ENCODE measurements around the gene ELAC2. TPM values are rescaled to one million over a fixed set of nuclear protein-coding genes. Genes with fewer than 3 reads are reported as not detected.

The ELAC2 gene
- total and polyA plus RNA-seq, 2 of the 8 experiments (the other 6 are each of a cell fraction or from before 2014, with no cell fraction given) = 91.6 to 127 TPM

GRCh38 chr17:13017655-13018459, at the start of gene ELAC2 (continued):
- no peak for TF ChIP-seq RNF2 (IDR thresholded peaks at IDR 0.05; ENCODE audit: borderline replicate concordance, low read depth, low read length, missing control alignments, poor library complexity, severe bottlenecking)
- TF ChIP-seq PHF8 (conservative IDR thresholded peaks at IDR 0.05; ENCODE audit: low read depth, low read length) = peak; percentile 86
- no peak for TF ChIP-seq BACH1 (IDR thresholded peaks at IDR 0.05; ENCODE audit: low read length)
- TF ChIP-seq POLR2A (IDR thresholded peaks at IDR 0.05; ENCODE audit: control extremely low read depth in 1 of 2, low read depth in 2 of 2, low read length in 2 of 2) = peak; percentile 86 to 95
- peak; percentile 91 for TF ChIP-seq GABPA (IDR thresholded peaks at IDR 0.05; ENCODE audit: borderline replicate concordance, insufficient read depth, low read length)
- TF ChIP-seq POLR2AphosphoS5 (IDR thresholded peaks at IDR 0.05; ENCODE audit: low read depth, low read length) = peak; percentile 73
- peak; percentile 80 for TF ChIP-seq CHD2 (IDR thresholded peaks at IDR 0.05; ENCODE audit: low read length)
- no peak for TF ChIP-seq EP300 (IDR thresholded peaks at IDR 0.05; ENCODE audit: borderline replicate concordance in 1 of 2, low read depth in 2 of 2, low read length in 2 of 2)
- no peak for TF ChIP-seq CEBPB (IDR thresholded peaks at IDR 0.05; ENCODE audit: low read depth, low read length)
- no peak for TF ChIP-seq CHD1 (IDR thresholded peaks at IDR 0.05; ENCODE audit: low read depth, low read length)
- TF ChIP-seq KDM4A (IDR thresholded peaks at IDR 0.05; ENCODE audit: low read depth, low read length, severe bottlenecking) = peak; percentile 82
- no peak for TF ChIP-seq JUND (IDR thresholded peaks at IDR 0.05; ENCODE audit: low read length)
- TF ChIP-seq USF2 (IDR thresholded peaks at IDR 0.05; ENCODE audit: low read length) = no peak
- no peak for TF ChIP-seq BCL11A (IDR thresholded peaks at IDR 0.05; ENCODE audit: low read depth in 2 of 2, low read length in 2 of 2)
- peak; percentile 94 for TF ChIP-seq SP2 (IDR thresholded peaks at IDR 0.05; ENCODE audit: low read length)
- TF ChIP-seq TBP (IDR thresholded peaks at IDR 0.05; ENCODE audit: low read depth, low read length) = peak; percentile 76
- no peak for TF ChIP-seq CTBP2 (IDR thresholded peaks at IDR 0.05; ENCODE audit: borderline replicate concordance, insufficient read depth, insufficient read length, low read length)
- no peak for TF ChIP-seq JUN (IDR thresholded peaks at IDR 0.05; ENCODE audit: low read depth, low read length)
- peak; percentile 58 for TF ChIP-seq TAF7 (optimal IDR thresholded peaks at IDR 0.05; ENCODE audit: borderline replicate concordance, low read depth, low read length)
- peak; percentile 63 for TF ChIP-seq EGR1 (IDR thresholded peaks at IDR 0.05; ENCODE audit: borderline replicate concordance, low read depth, low read length)
- TF ChIP-seq E2F6 (IDR thresholded peaks at IDR 0.05) = peak; percentile 72

Data from H1 (cell line).